C4-2B (cell line): ENCODE data around the gene LOXHD1.

Experiments
- ZFX ChIP-seq: fragments of 450-650 bp; IDR thresholded peaks from 2 replicates; pipeline ENCODE4 v1.6.1; 2017
- TF ChIP-seq, protein P1 (sequence below): fragments of 450-650 bp; conservative IDR thresholded peaks from 2 replicates; pipeline ENCODE4 v1.5.1; 2017; ENCODE audit warnings: mild to moderate bottlenecking

DNA sequence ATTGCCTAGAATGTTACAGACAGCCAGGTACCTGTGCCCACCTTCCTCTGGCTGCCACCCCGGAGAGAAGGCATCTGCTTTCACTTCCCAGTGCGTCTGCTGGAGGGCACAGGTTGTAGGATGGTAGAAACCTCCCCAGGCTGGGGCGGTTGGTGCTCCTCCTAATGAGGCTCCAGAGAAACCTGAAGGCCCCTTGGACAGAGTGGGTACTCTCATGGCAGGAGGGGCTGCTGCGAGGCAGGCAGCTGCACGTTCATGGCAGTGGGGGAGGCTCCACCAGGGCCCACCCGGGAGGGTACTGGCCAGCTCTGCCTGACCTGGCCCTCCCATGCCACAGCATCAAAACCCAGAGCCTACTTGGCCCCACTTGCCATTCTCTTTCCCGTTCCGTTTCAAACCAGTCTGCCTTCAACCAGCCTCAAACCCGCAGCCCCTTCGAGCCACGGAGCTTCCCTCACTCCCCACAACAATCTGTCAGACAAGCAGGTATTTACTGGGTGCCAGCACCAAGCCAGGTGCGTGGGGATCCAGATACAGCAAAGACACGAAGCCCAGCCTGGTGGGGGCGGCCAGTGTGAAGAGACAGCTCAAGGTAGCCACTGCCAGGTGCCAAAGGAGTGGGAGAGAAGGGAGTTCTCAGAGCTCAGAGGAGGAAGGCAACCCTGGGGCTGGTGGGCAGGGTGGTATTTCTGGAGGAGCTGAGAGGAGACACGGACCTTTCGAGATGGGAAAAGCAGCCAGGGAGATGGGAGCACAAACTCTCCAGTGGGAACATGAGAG lies 229.6 kb downstream of the LOXHD1 start:
- TF ChIP-seq, protein P1, sequence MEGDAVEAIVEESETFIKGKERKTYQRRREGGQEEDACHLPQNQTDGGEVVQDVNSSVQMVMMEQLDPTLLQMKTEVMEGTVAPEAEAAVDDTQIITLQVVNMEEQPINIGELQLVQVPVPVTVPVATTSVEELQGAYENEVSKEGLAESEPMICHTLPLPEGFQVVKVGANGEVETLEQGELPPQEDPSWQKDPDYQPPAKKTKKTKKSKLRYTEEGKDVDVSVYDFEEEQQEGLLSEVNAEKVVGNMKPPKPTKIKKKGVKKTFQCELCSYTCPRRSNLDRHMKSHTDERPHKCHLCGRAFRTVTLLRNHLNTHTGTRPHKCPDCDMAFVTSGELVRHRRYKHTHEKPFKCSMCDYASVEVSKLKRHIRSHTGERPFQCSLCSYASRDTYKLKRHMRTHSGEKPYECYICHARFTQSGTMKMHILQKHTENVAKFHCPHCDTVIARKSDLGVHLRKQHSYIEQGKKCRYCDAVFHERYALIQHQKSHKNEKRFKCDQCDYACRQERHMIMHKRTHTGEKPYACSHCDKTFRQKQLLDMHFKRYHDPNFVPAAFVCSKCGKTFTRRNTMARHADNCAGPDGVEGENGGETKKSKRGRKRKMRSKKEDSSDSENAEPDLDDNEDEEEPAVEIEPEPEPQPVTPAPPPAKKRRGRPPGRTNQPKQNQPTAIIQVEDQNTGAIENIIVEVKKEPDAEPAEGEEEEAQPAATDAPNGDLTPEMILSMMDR: no peak
- TF ChIP-seq ZFX: no peak
